Prostate gland (tissue), 2 donors: ENCODE results near the gene MPIG6B. TPM values are rescaled to one million over a fixed set of nuclear protein-coding genes. Genes with fewer than 3 reads are reported as not detected.

Experiments
- DNase-seq: peaks from one replicate; pipeline ENCODE4 v3.0.0-alpha.2; 2019; ENCODE audit warnings: low spot score
- H3K27ac ChIP-seq, 2 donors: fragments of 200-600 bp; sonication (generic); 2 replicates each; pipeline ENCODE4 v1.5.1; 2017 to 2019
- H3K27me3 ChIP-seq: fragments of 200-600 bp; sonication (generic); replicated peaks from 2 replicates; pipeline ENCODE4 v1.5.1; 2019; ENCODE audit not compliant: insufficient read depth
- H3K36me3 ChIP-seq, 2 donors: fragments of 200-600 bp; sonication (generic); 1 replicate in 1 of 2; 2 replicates in 1 of 2; pipeline versions ENCODE4 v1.5.1 to v1.8.1; 2017 to 2019
- H3K4me1 ChIP-seq: fragments of 200-600 bp; sonication (generic); replicated peaks from 2 replicates; pipeline ENCODE4 v1.5.1; 2019
- H3K4me3 ChIP-seq, 2 donors: fragments of 200-600 bp; sonication (generic); 2 replicates each; pipeline ENCODE4 v1.5.1; 2017 to 2019
- H3K9me3 ChIP-seq: fragments of 200-600 bp; sonication (generic); 2 replicates; pipeline ENCODE4 v1.5.1; 2017
- CTCF ChIP-seq, 4 experiments: fragments of 200-600 bp in 2 of 4; fragments of 450-650 bp in 2 of 4; sonication (generic) in 2 of 4; IDR thresholded peaks; 1 replicate in 3 of 4; 2 replicates in 1 of 4; pipeline ENCODE4 v1.5.1; 2016 to 2019; ENCODE audit warnings: antibody characterized with exemption in 4 of 4, mild to moderate bottlenecking in 2 of 4, moderate library complexity in 2 of 4
- POLR2A ChIP-seq: fragments of 450-650 bp; IDR thresholded peaks from one replicate; pipeline ENCODE4 v1.6.1; 2016; ENCODE audit warnings: antibody characterized with exemption, mild to moderate bottlenecking
- POLR2AphosphoS5 ChIP-seq: sonication (generic); formaldehyde crosslinking; IDR thresholded peaks from one replicate; pipeline ENCODE4 v1.6.1; 2017; ENCODE audit warnings: antibody characterized with exemption
- WGBS: methylation state at CpG from one replicate; pipeline ENCODE4 v1.1.5; 2018; 5-methylcytosine and 5-hydroxymethylcytosine counted together
- intact Hi-C: fragments of 100-400 bp; cut with DNase I; formaldehyde crosslinking; loops from one replicate; pipeline ENCODE4 v1.14.2; 2022
- total RNA-seq, 2 donors: library from RNA; depleted of rRNA; stranded (reverse); fragments of >200 nt; gene quantifications; one replicate each; pipeline ENCODE4 v1.1.0, GENCODE V29; 2016

The MPIG6B gene
- total RNA-seq, 2 donors from 2014 or later, result 0.74 TPM; not detected in 1

GRCh38 chr6:31691078-31691463 is 32.1 kb upstream of the MPIG6B start:
- intact Hi-C loops, result no loop called here
- WGBS, result 87% methylated on average over 6 of the region's 6 CpGs
- Histone ChIP-seq H3K27ac (no peak overlapping the region), H3K4me3 (no peak overlapping the region), H3K27me3 (no peaks in the 10 kb centered on the region), H3K9me3 (no peaks in the 10 kb centered on the region), H3K4me1 (no peaks in the 10 kb centered on the region), H3K36me3 (peaks cover 15 to 20% of the 10 kb centered on the region in 2 donors)
- DNase-seq, result no peak
- TF ChIP-seq POLR2A (no peak), POLR2AphosphoS5 (no peak), CTCF (IDR thresholded peaks at IDR 0.05) (no peak)

- intact Hi-C loops, result no loop called here
- 94% methylated on average over 12 of the region's 12 CpGs for WGBS
- no peaks in the 10 kb centered on the region for H3K27me3 ChIP-seq
- DNase-seq, result no peak
- TF ChIP-seq POLR2AphosphoS5, result no peak
- TF ChIP-seq CTCF (IDR thresholded peaks at IDR 0.05), result no peak
- no peak for TF ChIP-seq POLR2A
- H3K4me1 ChIP-seq, result no peaks in the 10 kb centered on the region
- H3K4me3 ChIP-seq, result no peak overlapping the region
- peaks cover 15 to 20% of the 10 kb centered on the region in 2 donors for H3K36me3 ChIP-seq
- no peak overlapping the region for H3K27ac ChIP-seq
- no peaks in the 10 kb centered on the region for H3K9me3 ChIP-seq
Measured at GRCh38 chr6:31691564-31692108, 31.5 kb upstream of the MPIG6B start.

- DNase-seq, result no peak
- no peak for TF ChIP-seq POLR2AphosphoS5
- TF ChIP-seq CTCF (IDR thresholded peaks at IDR 0.05), result no peak
- TF ChIP-seq POLR2A, result no peak
- no peak overlapping the region for H3K27ac ChIP-seq
- H3K4me3 ChIP-seq, result no peak overlapping the region
- no peaks in the 10 kb centered on the region for H3K4me1 ChIP-seq
- no peaks in the 10 kb centered on the region for H3K9me3 ChIP-seq
- intact Hi-C loops, result no loop called here
- peaks cover 15% of the 10 kb centered on the region in 2 donors for H3K36me3 ChIP-seq
- WGBS, result 76% methylated on average over 4 of the region's 4 CpGs
- no peaks in the 10 kb centered on the region for H3K27me3 ChIP-seq
Measured at GRCh38 chr6:31692353-31692752, 30.8 kb upstream of the MPIG6B start.

GRCh38 chr6:31692886-31693285 is 30.3 kb upstream of the MPIG6B start:
- no peaks in the 10 kb centered on the region for H3K4me1 ChIP-seq
- H3K9me3 ChIP-seq, result no peaks in the 10 kb centered on the region
- TF ChIP-seq CTCF (IDR thresholded peaks at IDR 0.05) (no peak), POLR2AphosphoS5 (no peak), POLR2A (no peak)
- H3K36me3 ChIP-seq, result peaks cover 10 to 15% of the 10 kb centered on the region in 2 donors
- no peak for DNase-seq
- 83% methylated on average over 9 of the region's 9 CpGs for WGBS
- no peak overlapping the region for H3K27ac ChIP-seq
- H3K27me3 ChIP-seq, result no peaks in the 10 kb centered on the region
- no peak overlapping the region for H3K4me3 ChIP-seq
- intact Hi-C loops, result no loop called here

GRCh38 chr6:31693535-31693934 is 29.6 kb upstream of the MPIG6B start:
- no peak for TF ChIP-seq POLR2AphosphoS5
- TF ChIP-seq POLR2A, result no peak
- no peak for TF ChIP-seq CTCF (IDR thresholded peaks at IDR 0.05)
- Histone ChIP-seq H3K27ac (no peak overlapping the region), H3K4me1 (no peaks in the 10 kb centered on the region), H3K4me3 (no peak overlapping the region), H3K36me3 (peaks cover 3 to 15% of the 10 kb centered on the region in 2 donors), H3K9me3 (no peaks in the 10 kb centered on the region), H3K27me3 (no peaks in the 10 kb centered on the region)
- DNase-seq, result no peak
- 87% methylated on average over 6 of the region's 6 CpGs for WGBS
- intact Hi-C loops, result no loop called here
